Neutrophil (primary cell): ENCODE measurements around the gene BPIFB3.
"Not testable (repeated sequence)": the region's sequence is repeated elsewhere in the genome, so short reads cannot be mapped to it uniquely, and the experiment has no call there.

ENCODE experiments used
- H3K27ac ChIP-seq: fragments of 200-600 bp; sonication (generic); 2 replicates; pipeline ENCODE4 v1.5.1; 2016; ENCODE audit warnings: mild to moderate bottlenecking, moderate library complexity
- H3K27me3 ChIP-seq: fragments of 200-600 bp; sonication (generic); 2 replicates; pipeline ENCODE4 v1.6.0; 2016; ENCODE audit warnings: mild to moderate bottlenecking
- H3K36me3 ChIP-seq: fragments of 200-600 bp; sonication (generic); 2 replicates; pipeline ENCODE4 v1.5.1; 2017
- H3K4me1 ChIP-seq, 2 experiments: fragments of 200-600 bp in 1 of 2; sonication (generic) in 1 of 2; 1 replicate in 1 of 2; 2 replicates in 1 of 2; pipeline versions ENCODE4 v1.5.1 to v1.6.1; 2013 to 2016; ENCODE audit warnings: low read depth in 1 of 2, low read length in 1 of 2, mild to moderate bottlenecking in 1 of 2, moderate library complexity in 1 of 2; ENCODE audit not compliant: control insufficient read depth in 1 of 2, insufficient read depth in 1 of 2
- H3K4me3 ChIP-seq, 2 experiments: fragments of 200-600 bp in 1 of 2; sonication (generic) in 1 of 2; 1 replicate in 1 of 2; 2 replicates in 1 of 2; pipeline ENCODE4 v1.5.1; 2013 to 2016; ENCODE audit warnings: low read depth in 1 of 2, low read length in 1 of 2, mild to moderate bottlenecking in 1 of 2, moderate library complexity in 1 of 2
- H3K9me3 ChIP-seq: fragments of 200-600 bp; sonication (generic); 2 replicates; pipeline ENCODE4 v1.5.1; 2016
- TF ChIP-seq, protein P1 (sequence below): fragments of 200-600 bp; sonication (generic); IDR thresholded peaks from 2 replicates; pipeline ENCODE4 v1.5.1; 2016; ENCODE audit warnings: antibody characterized with exemption

BPIFB3 gene

DNA sequence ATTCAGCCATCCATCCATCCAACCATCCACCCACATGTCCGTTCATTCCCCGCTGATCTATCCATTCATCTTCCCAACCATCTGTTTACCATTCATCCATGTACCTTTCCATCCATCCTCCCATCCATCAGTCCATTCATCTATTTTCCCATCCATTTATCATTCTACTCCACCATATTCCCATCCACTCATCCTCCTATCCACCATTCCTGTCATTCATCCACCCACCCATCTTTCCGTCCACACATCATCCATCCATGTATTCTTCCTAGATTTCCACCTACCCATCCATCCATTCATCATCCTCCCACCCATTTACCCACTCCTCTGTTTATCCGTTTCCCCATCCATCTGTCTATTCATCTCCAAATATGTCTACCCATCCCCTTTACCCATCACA is 15.5 kb upstream of the BPIFB3 start:
- Histone ChIP-seq H3K27ac (no peak overlapping the region), H3K4me1 (no peaks in the 10 kb centered on the region), H3K27me3 (no peaks in the 10 kb centered on the region), H3K9me3 (no peaks in the 10 kb centered on the region), H3K36me3 (no peaks in the 10 kb centered on the region), H3K4me3 (no peak overlapping the region)
- TF ChIP-seq, protein P1, sequence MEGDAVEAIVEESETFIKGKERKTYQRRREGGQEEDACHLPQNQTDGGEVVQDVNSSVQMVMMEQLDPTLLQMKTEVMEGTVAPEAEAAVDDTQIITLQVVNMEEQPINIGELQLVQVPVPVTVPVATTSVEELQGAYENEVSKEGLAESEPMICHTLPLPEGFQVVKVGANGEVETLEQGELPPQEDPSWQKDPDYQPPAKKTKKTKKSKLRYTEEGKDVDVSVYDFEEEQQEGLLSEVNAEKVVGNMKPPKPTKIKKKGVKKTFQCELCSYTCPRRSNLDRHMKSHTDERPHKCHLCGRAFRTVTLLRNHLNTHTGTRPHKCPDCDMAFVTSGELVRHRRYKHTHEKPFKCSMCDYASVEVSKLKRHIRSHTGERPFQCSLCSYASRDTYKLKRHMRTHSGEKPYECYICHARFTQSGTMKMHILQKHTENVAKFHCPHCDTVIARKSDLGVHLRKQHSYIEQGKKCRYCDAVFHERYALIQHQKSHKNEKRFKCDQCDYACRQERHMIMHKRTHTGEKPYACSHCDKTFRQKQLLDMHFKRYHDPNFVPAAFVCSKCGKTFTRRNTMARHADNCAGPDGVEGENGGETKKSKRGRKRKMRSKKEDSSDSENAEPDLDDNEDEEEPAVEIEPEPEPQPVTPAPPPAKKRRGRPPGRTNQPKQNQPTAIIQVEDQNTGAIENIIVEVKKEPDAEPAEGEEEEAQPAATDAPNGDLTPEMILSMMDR: no peak

DNA sequence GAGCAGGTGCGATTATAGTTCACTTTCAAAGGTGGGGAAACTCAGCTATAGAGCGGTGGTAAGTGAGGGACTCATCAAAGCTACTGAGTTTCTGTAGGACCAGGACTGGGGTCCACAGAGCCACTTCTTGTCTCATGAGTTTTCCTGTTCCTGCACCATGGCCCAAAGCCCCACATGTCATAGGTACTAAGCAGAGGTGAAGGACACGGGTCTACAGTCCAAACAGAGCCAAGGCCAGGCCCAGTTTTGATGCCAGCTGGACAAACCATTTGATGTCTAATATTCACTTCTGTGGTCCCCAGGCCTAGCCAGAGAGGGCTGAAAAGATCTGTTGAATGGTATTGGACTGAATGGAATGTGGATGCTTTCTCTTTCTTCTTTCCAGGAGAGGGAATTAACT is 11.3 kb upstream of the BPIFB3 start:
- Histone ChIP-seq H3K36me3 (no peaks in the 10 kb centered on the region), H3K27ac (no peak overlapping the region), H3K9me3 (peaks cover 7% of the 10 kb centered on the region), H3K4me1 (no peaks in the 10 kb centered on the region), H3K27me3 (no peaks in the 10 kb centered on the region), H3K4me3 (no peak overlapping the region)
- TF ChIP-seq, protein P1: no peak

DNA sequence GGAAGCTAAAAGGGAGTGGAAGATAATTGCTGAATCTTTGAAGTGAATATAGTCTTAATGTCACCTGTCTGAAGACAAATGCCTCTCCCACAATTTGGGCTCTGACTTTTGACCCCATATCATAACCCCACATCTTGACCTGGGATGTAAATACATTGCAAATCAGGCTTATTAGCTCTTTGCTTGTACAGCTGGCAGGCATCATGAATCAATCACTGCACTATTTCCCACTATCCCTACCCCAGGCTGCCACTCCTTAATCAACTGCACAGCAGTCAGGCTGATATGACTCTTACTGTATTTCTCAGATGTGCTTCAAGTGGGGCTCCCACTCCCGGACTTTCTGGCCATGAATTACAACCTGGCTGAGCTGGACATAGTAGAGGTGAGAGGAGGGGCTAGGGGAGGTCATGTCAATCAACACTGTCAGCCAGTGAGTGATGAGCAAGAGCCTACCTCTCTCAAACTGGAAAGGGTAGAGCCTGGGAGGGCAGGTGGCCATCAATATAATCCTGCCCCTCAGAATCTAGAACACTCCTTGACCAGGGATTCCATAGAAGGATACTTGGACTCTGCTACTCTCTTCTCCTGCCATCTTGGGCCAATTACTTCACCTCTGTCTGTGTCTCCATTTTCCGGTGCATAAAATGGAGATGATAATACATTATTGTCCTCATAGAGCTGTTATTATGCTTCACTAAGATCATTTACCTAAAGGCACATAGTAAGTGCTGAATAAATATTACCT is 10.5 kb upstream of the BPIFB3 start:
- Histone ChIP-seq H3K36me3 (no peaks in the 10 kb centered on the region), H3K9me3 (peaks cover 7% of the 10 kb centered on the region), H3K27ac (no peak overlapping the region), H3K4me1 (no peaks in the 10 kb centered on the region), H3K27me3 (no peaks in the 10 kb centered on the region), H3K4me3 (no peak overlapping the region)
- TF ChIP-seq, protein P1: no peak

DNA sequence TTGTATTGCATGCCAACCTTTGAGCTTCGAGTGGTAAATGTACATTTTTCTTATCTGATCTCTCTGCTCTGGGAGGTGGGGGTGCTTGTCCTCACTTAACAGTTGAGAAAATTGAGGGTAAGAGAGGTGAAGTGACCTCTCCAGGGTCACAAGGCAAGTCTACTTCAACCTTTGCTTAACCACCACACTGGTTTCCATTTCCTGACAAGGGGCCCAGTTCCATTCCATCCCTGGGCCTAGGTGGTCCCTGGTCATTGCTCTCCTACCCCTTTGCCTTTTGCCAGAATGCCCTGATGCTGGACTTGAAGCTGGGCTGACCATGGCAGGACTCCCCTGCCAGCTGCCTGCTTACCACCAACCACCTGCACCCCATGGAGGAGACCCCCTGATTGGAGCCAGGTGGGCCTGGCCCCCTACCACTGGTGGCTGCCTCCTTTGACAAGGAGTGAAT is 9.9 kb upstream of the BPIFB3 start:
- Histone ChIP-seq H3K36me3 (no peaks in the 10 kb centered on the region), H3K27me3 (no peaks in the 10 kb centered on the region), H3K4me3 (no peak overlapping the region), H3K27ac (no peak overlapping the region), H3K9me3 (peaks cover 7% of the 10 kb centered on the region), H3K4me1 (no peaks in the 10 kb centered on the region)
- TF ChIP-seq, protein P1: no peak

DNA sequence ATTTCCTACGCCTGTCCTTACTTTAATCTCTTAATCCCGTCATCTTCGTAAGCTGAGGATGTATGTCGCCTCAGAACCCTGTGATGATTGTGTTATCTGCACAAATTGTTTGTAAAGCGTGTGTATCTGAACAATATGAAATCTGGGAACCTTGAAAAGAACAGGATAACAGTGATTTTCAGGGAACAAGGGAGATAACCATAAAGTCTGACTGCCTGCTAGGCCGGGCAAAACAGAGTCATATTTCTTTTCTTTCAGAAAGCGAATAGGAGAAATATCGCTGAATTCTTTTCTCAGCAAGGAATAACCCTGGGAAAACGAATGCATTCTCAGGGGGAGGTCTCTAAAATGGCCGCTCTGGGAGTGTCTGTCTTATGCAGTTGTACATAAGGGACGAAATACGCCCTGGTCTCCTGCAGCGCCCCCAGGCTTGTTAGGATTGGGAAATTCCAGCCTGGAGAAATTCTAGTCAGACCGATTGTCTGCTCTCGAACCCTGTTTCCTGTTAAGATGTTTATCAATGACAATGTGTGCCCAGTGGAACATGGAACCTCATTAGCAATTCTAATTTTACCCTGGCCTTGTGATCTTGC is 8.5 kb upstream of the BPIFB3 start:
- H3K36me3 ChIP-seq, H3K9me3 ChIP-seq, H3K4me1 ChIP-seq, H3K27ac ChIP-seq, H3K4me3 ChIP-seq, H3K27me3 ChIP-seq: not testable (repeated sequence)

DNA sequence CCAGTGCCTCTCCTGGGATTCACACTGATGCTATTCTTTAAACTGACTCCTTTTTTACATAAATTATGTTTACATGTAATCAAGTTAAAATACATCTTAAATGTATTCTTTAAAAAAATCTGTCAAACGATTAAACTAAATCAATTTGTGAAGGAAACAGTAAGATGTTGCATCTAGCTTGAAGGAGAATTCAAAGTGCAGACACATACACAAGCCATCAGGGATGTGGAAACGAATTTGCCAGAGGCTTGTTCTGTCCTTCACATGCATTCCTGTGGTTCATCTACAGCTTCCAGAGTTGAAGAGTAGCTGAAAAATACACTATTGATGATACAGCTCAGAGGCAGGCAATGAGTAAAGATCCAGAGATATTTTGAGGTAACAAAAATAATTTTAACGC is 7.3 kb upstream of the BPIFB3 start:
- no peak overlapping the region for H3K4me3 ChIP-seq

More for the DNA sequence above, 7.3 kb upstream of the BPIFB3 start:
- H3K36me3 ChIP-seq: no peaks in the 10 kb centered on the region
- no peaks in the 10 kb centered on the region for H3K4me1 ChIP-seq
- no peak overlapping the region for H3K27ac ChIP-seq
- TF ChIP-seq, protein P1: no peak
- peaks cover 7% of the 10 kb centered on the region for H3K9me3 ChIP-seq
- no peaks in the 10 kb centered on the region for H3K27me3 ChIP-seq
